LNCAP (cell line): ENCODE measurements around the gene DCDC2B.

ENCODE experiments used
- CTCF ChIP-seq: fragments of 450-650 bp; IDR thresholded peaks from 2 replicates; pipeline ENCODE4 v1.5.1; 2017; ENCODE audit warnings: mild to moderate bottlenecking

Gene DCDC2B

GRCh38 chr1:32208891-32209328 is at the start of gene DCDC2B:
DCDC2B (plus strand) TSS chr1:32209089; CDS start chr1:32209094, 5 bp downstream.
- TF ChIP-seq CTCF: no peak

GRCh38 chr1:32159189-32159588 is 49.7 kb upstream of the DCDC2B start:
- no peak for TF ChIP-seq CTCF

GRCh38 chr1:32163405-32163804 is 45.5 kb upstream of the DCDC2B start:
- no peak for TF ChIP-seq CTCF

- no peak for TF ChIP-seq CTCF
These were observed 37.9 kb upstream of the DCDC2B start for GRCh38 chr1:32170991-32171390.

- no peak for TF ChIP-seq CTCF
These were observed 36.2 kb upstream of the DCDC2B start for GRCh38 chr1:32172621-32173245.

GRCh38 chr1:32178380-32179192 is 30.3 kb upstream of the DCDC2B start:
- no peak for TF ChIP-seq CTCF

DNA sequence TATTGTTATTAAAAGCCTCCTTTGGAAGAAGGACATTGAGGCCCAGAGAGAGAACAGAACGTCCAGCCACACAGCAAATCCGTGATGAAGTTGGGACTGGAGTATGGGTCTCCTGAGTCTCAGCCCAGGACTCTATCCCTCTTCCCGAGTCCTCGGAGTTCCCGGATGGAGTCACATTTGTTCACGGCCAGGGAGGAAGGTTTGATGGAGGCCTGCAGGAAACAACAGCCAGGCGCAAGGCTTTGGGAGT is 29.8 kb upstream of the DCDC2B start:
- TF ChIP-seq CTCF: no peak
